Sigmoid colon (tissue), 7 donors: ENCODE data around the gene SENP2. TPM values are rescaled to one million over a fixed set of nuclear protein-coding genes. Genes with fewer than 3 reads are reported as not detected.

ENCODE experiments used
- DNase-seq: peaks from one replicate; pipeline ENCODE4 v3.0.0-alpha.2; 2019
- H3K27ac ChIP-seq, 4 donors: fragments of 200-600 bp; sonication (generic); one replicate each; pipeline ENCODE4 v1.5.1; 2016 to 2019; ENCODE audit warnings: mild to moderate bottlenecking in 1 of 4
- H3K27me3 ChIP-seq, 3 donors: fragments of 200-600 bp; sonication (generic); one replicate each; pipeline ENCODE4 v1.5.1; 2019; ENCODE audit warnings: mild to moderate bottlenecking in 1 of 3
- H3K36me3 ChIP-seq, 4 donors: fragments of 200-600 bp; sonication (generic); one replicate each; pipeline ENCODE4 v1.5.1; 2016 to 2019
- H3K4me1 ChIP-seq, 4 donors: fragments of 200-600 bp; sonication (generic); one replicate each; pipeline ENCODE4 v1.5.1; 2017 to 2019
- H3K4me3 ChIP-seq, 4 donors: fragments of 200-600 bp; sonication (generic); one replicate each; pipeline ENCODE4 v1.5.1; 2017 to 2019; ENCODE audit warnings: mild to moderate bottlenecking in 2 of 4, moderate library complexity in 1 of 4
- H3K9me3 ChIP-seq, 4 donors: fragments of 200-600 bp in 3 of 4; sonication (generic) in 3 of 4; one replicate each; pipeline versions ENCODE4 v1.5.1 to v1.6.1; 2013 to 2019
- EP300 ChIP-seq, 4 donors: sonication (generic); formaldehyde crosslinking; IDR thresholded peaks; one replicate each; pipeline ENCODE4 v1.6.1; 2017; ENCODE audit warnings: antibody characterized with exemption in 4 of 4
- POLR2A ChIP-seq, 2 donors: fragments of 450-650 bp; IDR thresholded peaks; one replicate each; pipeline ENCODE4 v1.6.1; 2016; ENCODE audit warnings: antibody characterized with exemption in 2 of 2, mild to moderate bottlenecking in 2 of 2, moderate library complexity in 2 of 2
- POLR2AphosphoS5 ChIP-seq, 4 donors: sonication (generic); formaldehyde crosslinking; IDR thresholded peaks; one replicate each; pipeline ENCODE4 v1.6.1; 2017; ENCODE audit warnings: antibody characterized with exemption in 4 of 4
- WGBS, 2 donors: extraction: QIAGEN DNeasy Blood & Tissue Kit; methylation state at CpG; one replicate each; pipeline ENCODE4 v1.1.7; 2013; 5-methylcytosine and 5-hydroxymethylcytosine counted together
- intact Hi-C: fragments of 100-400 bp; cut with DNase I; formaldehyde crosslinking; loops from one replicate; pipeline ENCODE4 v1.15.1; 2023
- polyA plus RNA-seq, 3 donors: library from polyadenylated mRNA; stranded (reverse); fragments of 200-250 nt; gene quantifications; one replicate each; pipeline ENCODE4 v1.2.3, GENCODE V29; 2013
- total RNA-seq, 4 donors: library from RNA; depleted of rRNA; stranded (reverse); fragments of >200 nt; gene quantifications; one replicate each; pipeline ENCODE4 v1.1.0, GENCODE V29; 2016
- TF ChIP-seq, protein P1 (sequence below), 4 experiments: fragments of 450-650 bp in 3 of 4; fragments of 200-600 bp in 1 of 4; IDR thresholded peaks; one replicate each; pipeline ENCODE4 v1.5.1; 2016 to 2019; ENCODE audit warnings: antibody characterized with exemption in 4 of 4, mild to moderate bottlenecking in 3 of 4, moderate library complexity in 2 of 4
- donor health status: healthy with polysubstance abuse.
- donor health status: Bipolar disorder and iron deficiency.
- donor health status: healthy.

Gene SENP2
- total and polyA plus RNA-seq, 7 donors: 9.0 to 28.5 (median 24.8) TPM

DNA sequence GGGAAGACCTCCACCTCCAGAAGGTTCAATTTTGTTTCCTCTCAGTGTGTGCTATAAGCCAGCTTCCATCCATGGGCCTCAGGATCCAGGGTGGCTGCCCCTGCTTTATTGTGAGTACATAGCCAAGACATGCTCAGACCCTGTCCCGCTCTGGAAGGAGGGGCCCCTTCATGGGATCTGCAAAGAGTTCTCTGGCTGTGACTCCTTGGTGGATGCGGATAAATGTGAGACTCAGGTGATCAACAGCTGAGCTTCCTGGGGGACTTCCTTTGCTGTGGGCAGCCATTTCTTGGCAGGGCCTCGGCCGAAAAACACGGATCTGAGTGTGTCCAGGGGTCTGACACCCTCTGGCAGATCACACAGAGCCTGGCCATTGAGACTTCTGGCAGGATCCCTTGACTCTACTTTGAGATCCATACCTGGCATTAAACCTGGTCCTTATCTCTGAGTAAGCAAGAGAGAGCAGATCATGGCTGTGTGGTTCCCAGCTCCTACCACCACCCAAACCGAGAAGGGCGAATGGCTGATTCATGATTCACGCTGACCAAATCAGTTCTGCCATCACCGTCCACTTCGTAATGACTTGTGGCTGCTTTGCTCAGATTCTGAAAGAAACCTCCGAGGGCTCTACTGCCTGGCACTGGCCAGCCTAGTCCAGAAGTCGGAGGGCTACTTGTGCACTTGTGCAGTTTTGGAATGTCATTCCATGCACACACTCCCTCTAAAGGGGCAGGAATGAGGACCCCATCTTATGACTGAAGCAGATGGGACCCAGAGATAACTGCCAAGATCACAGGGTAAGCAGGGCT lies 68.1 kb downstream of the SENP2 start:
- no peak overlapping the region for H3K4me3 ChIP-seq
- TF ChIP-seq POLR2A (IDR thresholded peaks at IDR 0.05): no peak
- no peak for TF ChIP-seq POLR2AphosphoS5 (IDR thresholded peaks at IDR 0.05)
- TF ChIP-seq, protein P1, sequence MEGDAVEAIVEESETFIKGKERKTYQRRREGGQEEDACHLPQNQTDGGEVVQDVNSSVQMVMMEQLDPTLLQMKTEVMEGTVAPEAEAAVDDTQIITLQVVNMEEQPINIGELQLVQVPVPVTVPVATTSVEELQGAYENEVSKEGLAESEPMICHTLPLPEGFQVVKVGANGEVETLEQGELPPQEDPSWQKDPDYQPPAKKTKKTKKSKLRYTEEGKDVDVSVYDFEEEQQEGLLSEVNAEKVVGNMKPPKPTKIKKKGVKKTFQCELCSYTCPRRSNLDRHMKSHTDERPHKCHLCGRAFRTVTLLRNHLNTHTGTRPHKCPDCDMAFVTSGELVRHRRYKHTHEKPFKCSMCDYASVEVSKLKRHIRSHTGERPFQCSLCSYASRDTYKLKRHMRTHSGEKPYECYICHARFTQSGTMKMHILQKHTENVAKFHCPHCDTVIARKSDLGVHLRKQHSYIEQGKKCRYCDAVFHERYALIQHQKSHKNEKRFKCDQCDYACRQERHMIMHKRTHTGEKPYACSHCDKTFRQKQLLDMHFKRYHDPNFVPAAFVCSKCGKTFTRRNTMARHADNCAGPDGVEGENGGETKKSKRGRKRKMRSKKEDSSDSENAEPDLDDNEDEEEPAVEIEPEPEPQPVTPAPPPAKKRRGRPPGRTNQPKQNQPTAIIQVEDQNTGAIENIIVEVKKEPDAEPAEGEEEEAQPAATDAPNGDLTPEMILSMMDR (IDR thresholded peaks at IDR 0.05): no peak
- TF ChIP-seq EP300 (IDR thresholded peaks at IDR 0.05): no peak
- H3K27ac ChIP-seq: peak overlapping the region in 1 of 4 donors; percentile 86
- DNase-seq: peak; percentile 46
- peaks cover 0 to 40% (median 33%) of the 10 kb centered on the region in 4 donors for H3K4me1 ChIP-seq
- no peaks in the 10 kb centered on the region for H3K27me3 ChIP-seq
- no peaks in the 10 kb centered on the region for H3K9me3 ChIP-seq
- intact Hi-C loops: no loop called here
- 95% methylated on average over 12 of the region's 12 CpGs for WGBS, 2 donors
- H3K36me3 ChIP-seq: no peaks in the 10 kb centered on the region

DNA sequence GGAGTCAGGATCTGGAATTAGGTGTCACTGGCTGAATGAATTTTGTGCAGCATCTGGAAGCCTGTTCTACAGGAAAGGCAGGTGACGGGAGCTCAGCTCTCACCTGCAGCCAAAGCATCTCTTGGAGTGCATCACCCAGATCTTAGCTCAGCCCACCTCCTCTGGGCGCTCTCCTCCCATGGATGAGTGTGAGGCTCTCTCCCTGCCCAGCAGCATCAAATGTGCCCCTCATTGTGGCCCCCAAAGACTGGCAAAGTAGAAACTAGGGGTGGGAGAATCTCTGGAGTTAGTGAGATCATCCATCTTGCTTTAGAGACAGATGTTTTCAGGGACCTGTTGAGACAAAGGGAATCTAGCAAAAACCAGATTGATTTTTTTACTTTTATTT lies 68.7 kb downstream of the SENP2 start:
- Histone ChIP-seq H3K9me3 (no peaks in the 10 kb centered on the region), H3K4me3 (no peak overlapping the region), H3K4me1 (peaks cover 0 to 46% (median 38%) of the 10 kb centered on the region in 4 donors), H3K27ac (peak overlapping the region in 1 of 4 donors; percentile 86), H3K36me3 (no peaks in the 10 kb centered on the region), H3K27me3 (no peaks in the 10 kb centered on the region)
- TF ChIP-seq, protein P1 (IDR thresholded peaks at IDR 0.05): no peak
- TF ChIP-seq POLR2A (IDR thresholded peaks at IDR 0.05) (no peak), POLR2AphosphoS5 (IDR thresholded peaks at IDR 0.05) (no peak), EP300 (IDR thresholded peaks at IDR 0.05) (no peak)
- DNase-seq: no peak
- intact Hi-C loops: no loop called here
- WGBS, 2 donors: 88 to 97% methylated on average over 2 of the region's 2 CpGs

DNA sequence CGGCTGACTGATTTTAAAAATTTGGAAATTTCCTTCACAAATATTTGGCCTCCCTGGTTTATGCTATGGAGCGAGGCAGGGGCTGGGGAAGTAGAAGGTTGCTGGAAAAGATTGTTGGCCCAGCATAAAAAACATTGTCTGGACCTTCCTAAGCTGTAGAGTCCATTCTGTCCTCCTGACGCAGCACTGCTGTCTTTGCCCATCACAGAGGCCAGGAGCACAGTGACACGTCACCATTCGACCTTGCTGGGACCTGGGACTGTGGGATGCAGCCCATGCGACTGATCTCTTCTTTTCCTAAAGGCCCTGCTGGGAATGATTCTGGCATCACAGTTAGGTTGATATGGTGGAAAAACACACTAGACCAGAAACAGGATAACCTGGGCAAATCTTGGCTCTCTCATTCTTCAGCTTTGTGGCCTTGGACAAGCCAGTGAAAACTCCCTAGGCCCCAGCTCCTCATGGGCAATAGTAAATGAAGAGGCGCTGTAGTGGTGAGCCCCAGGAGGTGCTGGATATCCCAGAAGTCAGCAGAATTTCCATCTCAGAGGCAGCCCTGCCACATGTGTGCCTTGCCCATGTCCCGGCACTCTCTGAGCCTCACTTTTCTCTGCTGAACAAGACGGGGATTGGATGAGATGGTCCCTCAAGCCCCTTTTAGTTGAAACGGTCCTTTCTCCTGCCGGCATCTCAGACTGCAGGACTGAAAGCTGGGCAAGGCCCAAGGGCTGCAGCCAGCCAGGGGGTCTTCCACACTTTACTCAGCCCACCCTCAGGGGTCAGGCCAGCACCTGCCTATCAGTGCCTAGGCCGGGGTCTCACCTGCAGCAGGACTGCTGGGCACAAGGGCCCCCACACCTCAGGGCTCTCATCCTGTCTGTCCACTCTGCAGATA lies 69.6 kb downstream of the SENP2 start:
- peaks cover 0 to 55% (median 43%) of the 10 kb centered on the region in 4 donors for H3K4me1 ChIP-seq
- no peaks in the 10 kb centered on the region for H3K9me3 ChIP-seq
- WGBS, 2 donors: 94 to 95% methylated on average over 12 of the region's 12 CpGs
- H3K36me3 ChIP-seq: no peaks in the 10 kb centered on the region
- intact Hi-C loops: no loop called here
- no peak for TF ChIP-seq POLR2AphosphoS5 (IDR thresholded peaks at IDR 0.05)
- TF ChIP-seq, protein P1 (IDR thresholded peaks at IDR 0.05): no peak
- TF ChIP-seq POLR2A (IDR thresholded peaks at IDR 0.05): no peak
- TF ChIP-seq EP300 (IDR thresholded peaks at IDR 0.05): no peak
- H3K27me3 ChIP-seq: no peaks in the 10 kb centered on the region
- peak; percentile 69 for DNase-seq
- H3K27ac ChIP-seq: peak overlapping the region; percentile 65 to 86 (median 72)
- H3K4me3 ChIP-seq: no peak overlapping the region

DNA sequence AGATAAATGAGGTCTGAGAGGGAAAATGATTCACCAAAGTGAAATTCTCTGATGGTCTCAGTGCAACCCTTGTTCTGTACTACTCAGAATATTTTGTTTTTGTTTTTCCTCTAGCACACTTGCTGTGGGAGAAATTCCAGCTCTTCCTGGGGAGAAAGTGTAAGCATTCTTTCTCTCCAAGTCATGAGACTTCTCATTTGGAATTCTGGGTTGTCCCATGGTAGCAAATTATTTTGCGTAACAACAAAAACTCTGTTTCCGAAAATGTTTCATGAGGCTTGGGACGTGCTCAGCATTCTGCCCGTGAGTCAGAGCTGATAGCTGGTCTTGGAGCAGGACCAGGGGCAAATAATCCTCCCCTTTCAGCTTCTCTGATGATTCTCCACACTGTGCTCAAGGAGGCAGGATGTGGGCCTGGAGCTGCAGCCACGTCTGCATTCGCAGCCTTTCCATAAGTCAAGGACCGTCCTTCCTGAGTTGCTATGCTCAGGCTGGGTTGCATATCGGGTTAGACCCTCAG lies 70.3 kb downstream of the SENP2 start:
- H3K36me3 ChIP-seq: no peaks in the 10 kb centered on the region
- whole genome bisulfite sequencing, 2 donors: 88 to 89% methylated on average over 8 of the region's 8 CpGs
- intact Hi-C loops: no loop called here
- DNase-seq: peak; percentile 88
- H3K27ac ChIP-seq: peak overlapping the region; percentile 65 to 86 (median 72)
- H3K4me3 ChIP-seq: no peak overlapping the region
- H3K27me3 ChIP-seq: no peaks in the 10 kb centered on the region
- TF ChIP-seq EP300 (IDR thresholded peaks at IDR 0.05): peak in 1 of 4 donors; percentile 62
- TF ChIP-seq POLR2AphosphoS5 (IDR thresholded peaks at IDR 0.05): peak; percentile 42 to 79 (median 64)
- TF ChIP-seq POLR2A (IDR thresholded peaks at IDR 0.05): no peak
- TF ChIP-seq, protein P1 (IDR thresholded peaks at IDR 0.05): no peak
- H3K9me3 ChIP-seq: no peaks in the 10 kb centered on the region
- peaks cover 0 to 56% (median 44%) of the 10 kb centered on the region in 4 donors for H3K4me1 ChIP-seq
